MM.1S (cell line): ENCODE data around the gene RTCB.

Experiments
- DNase-seq: peaks from one replicate; pipeline ENCODE4 v3.0.0-alpha.2; 2015
- H2AFZ ChIP-seq: fragments of 300-600 bp; sonication (generic); 2 replicates; pipeline ENCODE4 v1.6.0; 2016; ENCODE audit warnings: antibody characterized with exemption, low read length
- H3F3A ChIP-seq: fragments of 300-600 bp; sonication (generic); 2 replicates; pipeline ENCODE4 v1.6.1; 2016; ENCODE audit warnings: mild to moderate bottlenecking, antibody characterized with exemption, low read length, moderate library complexity, mixed read lengths; ENCODE audit not compliant: insufficient read depth
- H3K27ac ChIP-seq: fragments of 300-600 bp; sonication (generic); 2 replicates; pipeline ENCODE4 v1.5.1; 2016; ENCODE audit warnings: mild to moderate bottlenecking, low read length
- H3K27me3 ChIP-seq: fragments of 300-600 bp; sonication (generic); replicated peaks from 2 replicates; pipeline ENCODE4 v1.6.0; 2016; ENCODE audit warnings: low read length; ENCODE audit not compliant: insufficient read depth
- H3K36me3 ChIP-seq: fragments of 300-600 bp; sonication (generic); replicated peaks from 2 replicates; pipeline ENCODE4 v1.6.1; 2016; ENCODE audit warnings: mild to moderate bottlenecking, low read length, mixed read lengths; ENCODE audit not compliant: insufficient read depth
- H3K4me1 ChIP-seq: fragments of 300-600 bp; sonication (generic); 2 replicates; pipeline ENCODE4 v1.6.1; 2016; ENCODE audit warnings: low read length, mixed read lengths
- H3K4me2 ChIP-seq: fragments of 300-600 bp; sonication (generic); 2 replicates; pipeline ENCODE4 v1.6.0; 2016; ENCODE audit warnings: low read depth, low read length
- H3K4me3 ChIP-seq: fragments of 300-600 bp; sonication (generic); 2 replicates; pipeline ENCODE4 v1.5.1; 2016; ENCODE audit warnings: low read length, mixed read lengths
- H3K79me2 ChIP-seq: fragments of 300-600 bp; sonication (generic); 2 replicates; pipeline ENCODE4 v1.6.1; 2016; ENCODE audit warnings: mixed run types, low read length, mixed read lengths
- H3K9ac ChIP-seq: fragments of 300-600 bp; sonication (generic); 2 replicates; pipeline ENCODE4 v1.6.1; 2016; ENCODE audit warnings: low read length, mixed read lengths
- H3K9me2 ChIP-seq: fragments of 300-600 bp; sonication (generic); replicated peaks from 2 replicates; pipeline ENCODE4 v1.6.1; 2016; ENCODE audit warnings: mild to moderate bottlenecking, low read length, mixed read lengths; ENCODE audit not compliant: insufficient read depth
- H3K9me3 ChIP-seq: fragments of 300-600 bp; sonication (generic); replicated peaks from 2 replicates; pipeline ENCODE4 v1.6.1; 2016; ENCODE audit warnings: mild to moderate bottlenecking, low read length, mixed read lengths; ENCODE audit not compliant: insufficient read depth
- H4K20me1 ChIP-seq: fragments of 300-600 bp; sonication (generic); 2 replicates; pipeline ENCODE4 v1.6.1; 2016; ENCODE audit warnings: mild to moderate bottlenecking, low read length, moderate library complexity, mixed read lengths; ENCODE audit not compliant: insufficient read depth
- EZH2 ChIP-seq: fragments of 300-600 bp; sonication (generic); optimal IDR thresholded peaks from 2 replicates; pipeline ENCODE3; 2017; ENCODE audit warnings: low read depth, mild to moderate bottlenecking, antibody characterized with exemption, low read length, mixed read lengths
- EZH2phosphoT487 ChIP-seq: fragments of 300-600 bp; sonication (generic); IDR thresholded peaks from 2 replicates; pipeline ENCODE4 v1.6.1; 2018; ENCODE audit warnings: antibody characterized with exemption, low read length
- TF ChIP-seq, protein P1 (sequence below): fragments of 300-600 bp; sonication (generic); IDR thresholded peaks from 2 replicates; pipeline ENCODE4 v1.5.1; 2016; ENCODE audit warnings: antibody characterized with exemption, low read length, mixed read lengths

The RTCB gene

GRCh38 chr22:32339190-32340012 lies 72.6 kb downstream of the RTCB start:
- Histone ChIP-seq H3K9ac (no peak overlapping the region), H3K9me2 (no peaks in the 10 kb centered on the region), H3K27me3 (no peaks in the 10 kb centered on the region), H3K9me3 (no peaks in the 10 kb centered on the region), H3K36me3 (no peaks in the 10 kb centered on the region), H3K79me2 (no peaks in the 10 kb centered on the region), H3K4me3 (no peak overlapping the region), H2AFZ (no peak overlapping the region), H4K20me1 (no peaks in the 10 kb centered on the region), H3K27ac (no peak overlapping the region), H3K4me2 (no peak overlapping the region), H3F3A (no peaks in the 10 kb centered on the region), H3K4me1 (no peaks in the 10 kb centered on the region)
- no peak for TF ChIP-seq EZH2phosphoT487
- TF ChIP-seq, protein P1, sequence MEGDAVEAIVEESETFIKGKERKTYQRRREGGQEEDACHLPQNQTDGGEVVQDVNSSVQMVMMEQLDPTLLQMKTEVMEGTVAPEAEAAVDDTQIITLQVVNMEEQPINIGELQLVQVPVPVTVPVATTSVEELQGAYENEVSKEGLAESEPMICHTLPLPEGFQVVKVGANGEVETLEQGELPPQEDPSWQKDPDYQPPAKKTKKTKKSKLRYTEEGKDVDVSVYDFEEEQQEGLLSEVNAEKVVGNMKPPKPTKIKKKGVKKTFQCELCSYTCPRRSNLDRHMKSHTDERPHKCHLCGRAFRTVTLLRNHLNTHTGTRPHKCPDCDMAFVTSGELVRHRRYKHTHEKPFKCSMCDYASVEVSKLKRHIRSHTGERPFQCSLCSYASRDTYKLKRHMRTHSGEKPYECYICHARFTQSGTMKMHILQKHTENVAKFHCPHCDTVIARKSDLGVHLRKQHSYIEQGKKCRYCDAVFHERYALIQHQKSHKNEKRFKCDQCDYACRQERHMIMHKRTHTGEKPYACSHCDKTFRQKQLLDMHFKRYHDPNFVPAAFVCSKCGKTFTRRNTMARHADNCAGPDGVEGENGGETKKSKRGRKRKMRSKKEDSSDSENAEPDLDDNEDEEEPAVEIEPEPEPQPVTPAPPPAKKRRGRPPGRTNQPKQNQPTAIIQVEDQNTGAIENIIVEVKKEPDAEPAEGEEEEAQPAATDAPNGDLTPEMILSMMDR, result no peak
- TF ChIP-seq EZH2, result no peak
- no peak for DNase-seq

GRCh38 chr22:32338757-32339156 lies 73.3 kb downstream of the RTCB start:
- TF ChIP-seq, protein P1, result no peak
- Histone ChIP-seq H2AFZ (no peak overlapping the region), H3K9ac (no peak overlapping the region), H3K4me3 (no peak overlapping the region), H3K36me3 (no peaks in the 10 kb centered on the region), H3K4me1 (no peaks in the 10 kb centered on the region), H3K9me2 (no peaks in the 10 kb centered on the region), H3K4me2 (no peak overlapping the region), H3K9me3 (no peaks in the 10 kb centered on the region), H3K27me3 (no peaks in the 10 kb centered on the region), H3F3A (no peaks in the 10 kb centered on the region), H4K20me1 (no peaks in the 10 kb centered on the region), H3K79me2 (no peaks in the 10 kb centered on the region), H3K27ac (no peak overlapping the region)
- DNase-seq, result no peak
